NCI-H2107 treated with DMSO at 0.1 percent for 48 hours (cell line): Measurements from ENCODE around the gene ELMO3.
A peak's percentile ranks its signal among the peaks of the same experiment; 100 is the strongest.

Experiments
- DNase-seq: peaks from one replicate; lab custom pipeline; 2025; ENCODE audit not compliant: unreplicated experiment; lab: John Stamatoyannopoulos, UW

ELMO3 gene

GRCh38 chr16:67216612-67217490 lies 17.9 kb downstream of the ELMO3 start:
- no peak for DNase-seq

GRCh38 chr16:67223992-67224391 lies 25.1 kb downstream of the ELMO3 start:
- DNase-seq = no peak

GRCh38 chr16:67226295-67226803 lies 27.4 kb downstream of the ELMO3 start:
- no peak for DNase-seq

- peak; percentile 87 for DNase-seq
Measured at GRCh38 chr16:67226804-67227566, 28.1 kb downstream of the ELMO3 start, which contains the start of gene TMEM208. TMEM208 (plus strand) TSS chr16:67227130; CDS start chr16:67227219, 89 bp downstream.

- DNase-seq = no peak
Measured at GRCh38 chr16:67227567-67227921, 28.6 kb downstream of the ELMO3 start.

- no peak for DNase-seq
Measured at GRCh38 chr16:67228034-67228785, 29.3 kb downstream of the ELMO3 start.

GRCh38 chr16:67228905-67229304 lies 30.0 kb downstream of the ELMO3 start:
- DNase-seq = no peak

- DNase-seq = no peak
Measured at GRCh38 chr16:67229906-67230808, 31.2 kb downstream of the ELMO3 start.

- no peak for DNase-seq
Measured at GRCh38 chr16:67230809-67231660, 32.1 kb downstream of the ELMO3 start.

- DNase-seq = no peak
Measured at GRCh38 chr16:67233596-67233995, 34.7 kb downstream of the ELMO3 start.

- no peak for DNase-seq
Measured at GRCh38 chr16:67234180-67234597, 35.3 kb downstream of the ELMO3 start.

- DNase-seq = no peak
Measured at GRCh38 chr16:67235816-67236562, 37.1 kb downstream of the ELMO3 start.

GRCh38 chr16:67236563-67237395 lies 37.8 kb downstream of the ELMO3 start:
- DNase-seq = no peak

- no peak for DNase-seq
Measured at GRCh38 chr16:67237396-67238277, 38.7 kb downstream of the ELMO3 start.

GRCh38 chr16:67238278-67238575 lies 39.3 kb downstream of the ELMO3 start:
- DNase-seq = no peak

- DNase-seq = no peak
Measured at GRCh38 chr16:67238806-67239470, 40.0 kb downstream of the ELMO3 start.
